ENCODE results near the gene GSTT2. TPM values are rescaled to one million over a fixed set of nuclear protein-coding genes. Genes with fewer than 3 reads are reported as not detected.

GSTT2 gene
- total and polyA plus RNA-seq, 9 of the 15 experiments (the other 6 are each of a cell fraction or from before 2014, with no cell fraction given) = not detected

DNA sequence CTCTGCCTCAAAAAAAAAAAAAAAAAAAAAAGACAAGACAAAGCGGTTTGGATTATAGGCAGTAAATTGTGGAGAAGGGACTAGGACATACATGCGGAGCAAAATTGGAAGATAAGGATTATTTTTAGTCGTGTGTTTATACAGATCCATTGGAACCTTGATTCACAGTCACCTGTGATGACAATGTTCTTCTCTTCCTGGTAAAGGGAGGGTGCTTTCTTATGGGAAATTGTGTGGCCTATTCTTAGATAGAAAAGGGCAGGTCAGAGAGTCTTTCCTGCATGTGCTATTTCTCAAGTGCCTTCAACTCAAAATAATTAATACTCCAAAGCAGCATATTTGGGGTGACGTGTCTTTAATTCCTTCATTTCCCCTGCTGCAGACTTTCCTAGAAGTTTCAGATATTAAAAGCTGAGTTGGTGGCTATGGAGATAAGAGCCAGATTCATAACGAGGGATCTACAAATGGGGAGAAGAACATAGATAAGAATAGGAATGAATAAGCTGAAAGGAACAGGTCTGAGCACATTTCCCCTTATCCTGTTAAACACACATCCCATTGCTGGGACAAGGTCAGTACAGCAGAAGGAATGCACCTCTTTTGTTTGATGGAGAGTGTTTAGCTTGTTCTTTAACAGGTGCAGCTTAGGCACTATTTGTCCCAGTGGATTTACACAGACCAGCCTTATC lies 41.5 kb upstream of the GSTT2 start:
- ChIA-PET CTCF (ENCODE audit: low intra/inter-chr PET ratio) (no interaction called here), POLR2A (no interaction called here)
- WGBS (ENCODE audit: insufficient coverage, low coverage, missing lambda C conversion rate) = 16% methylated on average over 5 of the region's 5 CpGs
- FAIRE-seq (peak; percentile 42), ATAC-seq (no peak), DNase-seq (ENCODE audit: extremely low read depth in 1 of 4, low spot score in 3 of 4) (peak; percentile 18 to 58 (median 43))
- Histone ChIP-seq H3K4me3 (no peak overlapping the region), H3K27ac (ENCODE audit: extremely low read depth, low read depth, low read length) (no peak overlapping the region), H2AFZ (ENCODE audit: low read depth, low read length) (no peak overlapping the region), H3K9ac (ENCODE audit: insufficient read depth in 1 of 2, low read depth in 2 of 2, low read length in 2 of 2) (no peak overlapping the region), H3K79me2 (ENCODE audit: control insufficient read depth, insufficient read depth, low read length) (no peaks in the 10 kb centered on the region), H4K20me1 (replicated peaks; ENCODE audit: control insufficient read depth, insufficient read depth, low read length) (no peaks in the 10 kb centered on the region), H3K4me2 (ENCODE audit: insufficient read depth, low read length) (no peak overlapping the region), H3K36me3 (ENCODE audit: control insufficient read depth, insufficient read depth, low read length) (no peaks in the 10 kb centered on the region), H3K4me1 (replicated peaks in 1 of 2; ENCODE audit: control insufficient read depth in 2 of 2, insufficient read depth in 2 of 2, low read length in 2 of 2) (peaks cover 3 to 8% of the 10 kb centered on the region in 2 experiments; a peak in 4 of 5 replicates), H3K27me3 (ENCODE audit: control insufficient read depth in 2 of 2, insufficient read depth in 2 of 2, low read length in 2 of 2) (no peaks in the 10 kb centered on the region), H3K9me1 (ENCODE audit: control insufficient read depth, insufficient read depth, low read length) (no peaks in the 10 kb centered on the region), H3K9me3 (replicated peaks; ENCODE audit: control insufficient read depth, insufficient read depth, low read depth, low read length) (no peaks in the 10 kb centered on the region)
- BruUV-seq (replicated peaks) = no TSS peak
- in situ Hi-C loops (cut with MboI) = loop anchor here (5.0 kb wide), 1 partner anchor 69 kb away; the partner anchor contains the start of gene GSTT4
- peak; percentile 65 for TF ChIP-seq TAL1 (IDR thresholded peaks at IDR 0.05)
- peak; percentile 82 for TF ChIP-seq CBFA2T3 (IDR thresholded peaks at IDR 0.05)
- peak in 1 of 2 experiments; percentile 73; a peak in 2 of 4 replicates for TF ChIP-seq RCOR1 (IDR thresholded peaks at IDR 0.05; ENCODE audit: borderline replicate concordance in 1 of 2, low read depth in 2 of 2, low read length in 2 of 2)
- no peak for TF ChIP-seq CHD4 (IDR thresholded peaks at IDR 0.05; ENCODE audit: insufficient read depth, insufficient replicate concordance, low read depth, low read length, poor library complexity, severe bottlenecking)
- peak; percentile 42; the same call in 1 of the 2 replicates for TF ChIP-seq SOX6 (IDR thresholded peaks at IDR 0.05)
- peak; percentile 57 to 67; a peak in 3 of 4 replicates for TF ChIP-seq KDM1A (IDR thresholded peaks at IDR 0.05)
- peak; percentile 64 for TF ChIP-seq CBFA2T2 (conservative IDR thresholded peaks at IDR 0.05)
- peak; percentile 31; the same call in 1 of the 2 replicates for TF ChIP-seq SMARCE1 (IDR thresholded peaks at IDR 0.05)
- peak; percentile 67 for TF ChIP-seq HDAC2 (IDR thresholded peaks at IDR 0.05)
- TF ChIP-seq CREB1 (IDR thresholded peaks at IDR 0.05) = no peak
- no peak for TF ChIP-seq CREB1 (CRISPR knock-in tag; IDR thresholded peaks at IDR 0.05)
- no peak for TF ChIP-seq HNRNPLL (IDR thresholded peaks at IDR 0.05; ENCODE audit: low read depth, low read length, poor library complexity, severe bottlenecking)
- TF ChIP-seq ARID1B (IDR thresholded peaks at IDR 0.05) = peak; percentile 73
- TF ChIP-seq, protein P1, sequence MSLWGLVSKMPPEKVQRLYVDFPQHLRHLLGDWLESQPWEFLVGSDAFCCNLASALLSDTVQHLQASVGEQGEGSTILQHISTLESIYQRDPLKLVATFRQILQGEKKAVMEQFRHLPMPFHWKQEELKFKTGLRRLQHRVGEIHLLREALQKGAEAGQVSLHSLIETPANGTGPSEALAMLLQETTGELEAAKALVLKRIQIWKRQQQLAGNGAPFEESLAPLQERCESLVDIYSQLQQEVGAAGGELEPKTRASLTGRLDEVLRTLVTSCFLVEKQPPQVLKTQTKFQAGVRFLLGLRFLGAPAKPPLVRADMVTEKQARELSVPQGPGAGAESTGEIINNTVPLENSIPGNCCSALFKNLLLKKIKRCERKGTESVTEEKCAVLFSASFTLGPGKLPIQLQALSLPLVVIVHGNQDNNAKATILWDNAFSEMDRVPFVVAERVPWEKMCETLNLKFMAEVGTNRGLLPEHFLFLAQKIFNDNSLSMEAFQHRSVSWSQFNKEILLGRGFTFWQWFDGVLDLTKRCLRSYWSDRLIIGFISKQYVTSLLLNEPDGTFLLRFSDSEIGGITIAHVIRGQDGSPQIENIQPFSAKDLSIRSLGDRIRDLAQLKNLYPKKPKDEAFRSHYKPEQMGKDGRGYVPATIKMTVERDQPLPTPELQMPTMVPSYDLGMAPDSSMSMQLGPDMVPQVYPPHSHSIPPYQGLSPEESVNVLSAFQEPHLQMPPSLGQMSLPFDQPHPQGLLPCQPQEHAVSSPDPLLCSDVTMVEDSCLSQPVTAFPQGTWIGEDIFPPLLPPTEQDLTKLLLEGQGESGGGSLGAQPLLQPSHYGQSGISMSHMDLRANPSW (CRISPR knock-in tag; IDR thresholded peaks at IDR 0.05) = no peak
- peak; percentile 59; the same call in 1 of the 2 replicates for TF ChIP-seq CTBP1 (IDR thresholded peaks at IDR 0.05; ENCODE audit: borderline replicate concordance)
- peak; percentile 69 for TF ChIP-seq TCF3 (CRISPR knock-in tag; IDR thresholded peaks at IDR 0.05)
- TF ChIP-seq TEAD4 (IDR thresholded peaks at IDR 0.05; ENCODE audit: low read length) = peak; percentile 53; the same call in 1 of the 2 replicates
- TF ChIP-seq TEAD4 (CRISPR knock-in tag; IDR thresholded peaks at IDR 0.05; ENCODE audit: borderline replicate concordance) = no peak
- TF ChIP-seq ZBED1 (IDR thresholded peaks at IDR 0.05) = no peak
- 0 out of 2 replicates have a peak, but pooled peaks have one; percentile 34 for TF ChIP-seq NCOR1 (IDR thresholded peaks at IDR 0.05)
- intact Hi-C loops (cut with micrococcal nuclease) = no loop called here

Measured in K562 (cell line).